Measurements from ENCODE around the gene PDE6A.

GRCh38 chr5:149969181-149969930 lies 24.8 kb upstream of the PDE6A start:
- TF ChIP-seq POLR2AphosphoS5 (IDR thresholded peaks at IDR 0.05; ENCODE audit: insufficient read depth in 1 of 2, low read depth in 1 of 2), result no peak
- TF ChIP-seq CTCF (IDR thresholded peaks at IDR 0.05), result no peak
